HUES6 (cell line): ENCODE results near the gene DUOX2.

Experiments
- H3K27ac ChIP-seq: 2 replicates; pipeline ENCODE4 v1.7.0; 2013; ENCODE audit warnings: low read depth, mild to moderate bottlenecking, low read length, inconsistent platforms
- H3K27me3 ChIP-seq: 2 replicates; pipeline ENCODE4 v1.6.1; 2013; ENCODE audit warnings: low read length; ENCODE audit not compliant: control insufficient read depth, insufficient read depth
- H3K36me3 ChIP-seq: 2 replicates; pipeline ENCODE4 v1.6.1; 2013; ENCODE audit warnings: low read length; ENCODE audit not compliant: control insufficient read depth, insufficient read depth
- H3K4me1 ChIP-seq: 2 replicates; pipeline ENCODE4 v1.6.1; 2013; ENCODE audit warnings: low read length; ENCODE audit not compliant: control insufficient read depth, insufficient read depth
- H3K4me3 ChIP-seq: 2 replicates; pipeline ENCODE4 v1.5.1; 2013; ENCODE audit warnings: low read depth, low read length
- H3K9ac ChIP-seq: one replicate; pipeline ENCODE4 v1.6.1; 2013; ENCODE audit warnings: mild to moderate bottlenecking, low read length
- H3K9me3 ChIP-seq: 2 replicates; pipeline ENCODE4 v1.6.1; 2013; ENCODE audit warnings: low read depth, low read length; ENCODE audit not compliant: control insufficient read depth, insufficient read depth

The DUOX2 gene

DNA sequence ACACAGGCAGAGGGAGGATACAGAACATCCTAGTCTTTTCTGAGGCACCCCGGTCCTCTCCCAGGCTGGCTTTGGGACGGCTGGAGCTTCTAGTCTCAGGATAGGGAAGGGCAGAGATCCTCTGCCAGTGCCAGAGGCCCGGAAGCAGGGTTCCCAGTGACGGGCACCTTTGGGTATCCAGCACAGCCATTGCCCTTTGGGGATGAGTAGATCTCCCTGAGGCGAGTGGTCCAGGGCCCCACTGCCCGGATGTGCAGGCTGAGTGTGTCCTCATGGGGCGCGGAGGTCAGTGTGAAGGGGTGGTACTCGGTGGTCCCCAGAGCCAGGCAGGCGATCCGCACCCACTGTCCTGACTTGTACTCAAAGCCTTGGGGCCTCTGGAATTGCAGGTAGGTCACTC is 18.3 kb downstream of the DUOX2 start:
- Histone ChIP-seq H3K9ac (no peak overlapping the region), H3K4me3 (no peak overlapping the region), H3K27me3 (peaks cover 3% of the 10 kb centered on the region; the same call in 1 of the 2 replicates), H3K4me1 (peaks cover 4% of the 10 kb centered on the region), H3K36me3 (no peaks in the 10 kb centered on the region), H3K27ac (no peak overlapping the region), H3K9me3 (no peaks in the 10 kb centered on the region)

DNA sequence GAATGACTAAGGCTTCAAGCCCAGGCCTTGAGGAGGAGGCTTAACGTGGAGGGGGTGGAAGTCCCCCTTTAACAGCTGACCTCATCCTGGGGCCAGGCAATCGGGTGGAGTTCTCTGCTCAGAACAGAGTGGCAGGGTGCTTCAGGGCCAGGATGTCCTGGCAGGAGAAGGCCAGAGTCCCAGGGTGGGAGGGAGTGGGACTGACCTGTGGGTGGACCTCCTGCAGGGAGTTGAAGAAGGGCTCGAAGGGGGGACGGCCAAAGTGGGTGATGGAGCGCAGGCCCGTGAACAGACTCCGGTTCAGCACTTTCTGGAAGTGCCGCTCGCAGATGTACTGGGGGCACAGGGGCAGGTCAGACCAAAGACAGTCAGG is 19.6 kb downstream of the DUOX2 start:
- H3K27ac ChIP-seq, result no peak overlapping the region
- no peaks in the 10 kb centered on the region for H3K9me3 ChIP-seq
- no peak overlapping the region for H3K4me3 ChIP-seq
- no peak overlapping the region for H3K9ac ChIP-seq
- H3K36me3 ChIP-seq, result no peaks in the 10 kb centered on the region
- H3K27me3 ChIP-seq, result peaks cover 3% of the 10 kb centered on the region; the same call in 1 of the 2 replicates
- no peaks in the 10 kb centered on the region for H3K4me1 ChIP-seq

DNA sequence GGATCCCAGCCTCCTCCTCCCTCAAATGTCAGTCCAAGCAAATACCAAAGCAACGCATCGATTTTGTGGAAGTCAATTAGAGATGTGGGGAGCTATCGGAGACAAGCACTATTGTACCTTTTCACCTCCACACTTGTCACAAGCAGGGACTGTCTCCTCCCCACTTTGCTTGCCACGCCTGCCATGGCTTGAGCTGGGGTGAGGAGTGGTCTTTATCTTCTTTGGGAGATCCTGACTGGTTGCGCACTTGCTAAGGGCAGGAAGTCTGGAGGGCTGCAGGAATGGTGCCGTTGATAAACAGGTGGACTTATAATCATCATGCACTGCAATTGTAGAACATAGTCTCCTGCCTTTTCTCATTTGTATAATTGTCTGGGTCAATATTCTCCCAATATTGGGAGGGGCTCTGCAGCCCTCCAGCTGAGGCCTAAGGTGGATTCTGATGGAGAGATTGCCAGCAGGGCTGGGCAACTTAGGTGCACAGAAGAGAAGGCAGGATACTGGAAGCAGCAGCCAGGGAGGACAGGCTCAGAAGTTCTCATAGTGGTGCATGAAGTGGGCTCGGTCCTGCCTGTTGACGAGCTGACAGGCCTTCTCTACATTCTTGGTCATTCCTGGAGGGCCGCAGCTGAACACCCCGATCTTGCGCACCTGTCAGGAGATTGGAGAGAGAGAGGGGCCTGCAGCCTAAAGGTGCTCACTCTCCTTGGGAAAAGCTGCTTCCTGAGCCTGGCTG is 20.2 kb downstream of the DUOX2 start:
- Histone ChIP-seq H3K9me3 (no peaks in the 10 kb centered on the region), H3K36me3 (no peaks in the 10 kb centered on the region), H3K4me1 (no peaks in the 10 kb centered on the region), H3K4me3 (no peak overlapping the region), H3K27ac (no peak overlapping the region), H3K9ac (no peak overlapping the region), H3K27me3 (peaks cover 3% of the 10 kb centered on the region; the same call in 1 of the 2 replicates)

DNA sequence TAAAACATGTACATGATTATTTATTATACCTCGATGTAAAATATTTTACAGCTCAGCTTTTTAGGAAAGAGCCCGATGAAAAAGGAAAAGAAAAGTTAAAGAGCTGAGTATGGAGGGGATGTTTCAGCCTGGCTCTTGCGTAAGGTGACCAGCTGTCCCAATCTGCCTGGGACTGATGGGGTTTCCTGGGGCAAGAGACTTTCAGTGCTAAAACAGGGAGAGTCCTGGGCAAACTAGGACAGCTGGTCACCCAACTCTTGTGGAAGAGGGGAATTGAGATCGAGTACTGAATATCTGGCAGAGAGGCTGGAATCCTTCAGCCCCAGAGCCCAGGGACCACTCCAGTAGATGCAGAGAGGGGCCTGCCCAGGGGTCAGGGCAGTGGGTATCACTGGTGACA is 21.0 kb downstream of the DUOX2 start:
- Histone ChIP-seq H3K27me3 (peaks cover 3% of the 10 kb centered on the region; the same call in 1 of the 2 replicates), H3K9ac (no peak overlapping the region), H3K4me3 (no peak overlapping the region), H3K4me1 (no peaks in the 10 kb centered on the region), H3K27ac (no peak overlapping the region), H3K36me3 (no peaks in the 10 kb centered on the region), H3K9me3 (no peaks in the 10 kb centered on the region)

DNA sequence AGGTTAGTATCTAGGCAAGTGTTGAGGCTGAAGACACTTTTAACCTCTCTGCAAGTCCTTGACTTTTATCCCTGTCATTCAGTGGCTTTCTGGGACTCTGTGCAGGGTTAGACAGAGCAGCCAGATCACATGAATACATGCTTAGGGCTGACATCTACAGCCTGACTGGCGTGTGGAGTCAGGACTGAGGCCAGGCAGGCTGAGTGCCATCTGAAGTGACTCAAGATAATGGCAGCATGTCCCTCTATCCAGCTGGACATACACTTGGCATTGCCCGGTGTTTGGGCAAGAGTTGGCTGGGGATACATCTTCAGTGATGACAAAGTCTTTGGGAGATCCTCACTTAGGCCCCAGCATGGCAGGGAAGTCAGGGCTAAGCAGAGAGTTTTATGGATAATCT is 22.4 kb downstream of the DUOX2 start:
- H3K9me3 ChIP-seq, result no peaks in the 10 kb centered on the region
- H3K27ac ChIP-seq, result no peak overlapping the region
- peaks cover 3% of the 10 kb centered on the region; the same call in 1 of the 2 replicates for H3K27me3 ChIP-seq
- no peak overlapping the region for H3K9ac ChIP-seq
- H3K4me1 ChIP-seq, result no peaks in the 10 kb centered on the region
- no peaks in the 10 kb centered on the region for H3K36me3 ChIP-seq
- no peak overlapping the region for H3K4me3 ChIP-seq

DNA sequence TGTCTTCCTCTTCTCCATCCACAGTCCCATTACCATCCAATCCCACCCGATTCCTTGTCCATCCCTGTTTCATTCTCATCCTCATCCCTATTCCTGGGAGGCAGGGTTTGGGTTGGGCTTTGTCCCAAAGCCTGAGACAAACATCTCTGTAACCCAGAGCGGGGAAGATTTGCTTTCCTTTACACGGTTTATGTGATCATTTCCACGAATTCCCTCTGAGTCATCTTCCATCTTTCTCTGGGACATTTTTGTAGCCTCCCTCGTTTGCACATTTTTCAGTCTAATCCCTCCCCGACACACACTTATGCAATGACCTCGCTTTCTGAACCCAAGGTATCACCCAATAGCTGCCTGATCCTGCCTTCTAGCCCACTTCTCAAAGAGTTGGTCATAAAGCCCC is 22.8 kb downstream of the DUOX2 start:
- H3K27me3 ChIP-seq, result peaks cover 3% of the 10 kb centered on the region; the same call in 1 of the 2 replicates
- no peaks in the 10 kb centered on the region for H3K4me1 ChIP-seq
- H3K27ac ChIP-seq, result no peak overlapping the region
- no peak overlapping the region for H3K4me3 ChIP-seq
- H3K9ac ChIP-seq, result no peak overlapping the region
- no peaks in the 10 kb centered on the region for H3K36me3 ChIP-seq
- no peaks in the 10 kb centered on the region for H3K9me3 ChIP-seq

DNA sequence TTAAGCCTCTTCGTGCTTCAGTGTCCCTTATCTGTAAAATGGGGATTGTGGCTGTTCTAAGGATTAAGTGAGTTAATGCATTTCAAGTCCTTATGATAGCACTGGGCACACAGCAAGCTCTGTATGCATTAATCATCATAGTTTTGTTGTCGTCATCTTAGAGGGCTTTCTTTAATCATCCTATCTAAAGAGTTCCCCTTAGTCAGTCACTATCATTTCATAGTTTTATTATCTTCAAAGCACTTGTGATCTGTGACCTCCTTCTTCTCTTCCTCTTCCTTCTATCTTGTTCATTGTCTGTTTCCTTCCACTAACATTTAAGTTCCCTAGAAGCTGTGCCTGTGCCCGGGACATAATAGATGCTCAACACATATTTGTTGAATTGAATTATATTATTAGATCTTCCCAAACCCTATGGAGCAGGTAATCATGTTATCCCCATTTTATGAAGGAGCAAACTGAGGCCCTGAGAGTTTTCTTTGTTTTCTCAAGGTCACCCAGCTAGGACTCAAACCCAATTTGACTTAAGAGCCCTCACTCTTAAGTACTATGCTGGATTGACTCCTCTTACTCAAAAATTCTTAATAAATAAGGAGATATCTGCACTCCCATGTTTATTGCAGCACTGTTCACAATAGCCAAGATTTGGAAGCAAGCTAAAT is 24.1 kb downstream of the DUOX2 start:
- H3K36me3 ChIP-seq, result no peaks in the 10 kb centered on the region
- H3K27ac ChIP-seq, result no peak overlapping the region
- no peak overlapping the region for H3K9ac ChIP-seq
- no peaks in the 10 kb centered on the region for H3K9me3 ChIP-seq
- H3K27me3 ChIP-seq, result peaks cover 3% of the 10 kb centered on the region; the same call in 1 of the 2 replicates
- H3K4me3 ChIP-seq, result no peak overlapping the region
- H3K4me1 ChIP-seq, result no peaks in the 10 kb centered on the region

DNA sequence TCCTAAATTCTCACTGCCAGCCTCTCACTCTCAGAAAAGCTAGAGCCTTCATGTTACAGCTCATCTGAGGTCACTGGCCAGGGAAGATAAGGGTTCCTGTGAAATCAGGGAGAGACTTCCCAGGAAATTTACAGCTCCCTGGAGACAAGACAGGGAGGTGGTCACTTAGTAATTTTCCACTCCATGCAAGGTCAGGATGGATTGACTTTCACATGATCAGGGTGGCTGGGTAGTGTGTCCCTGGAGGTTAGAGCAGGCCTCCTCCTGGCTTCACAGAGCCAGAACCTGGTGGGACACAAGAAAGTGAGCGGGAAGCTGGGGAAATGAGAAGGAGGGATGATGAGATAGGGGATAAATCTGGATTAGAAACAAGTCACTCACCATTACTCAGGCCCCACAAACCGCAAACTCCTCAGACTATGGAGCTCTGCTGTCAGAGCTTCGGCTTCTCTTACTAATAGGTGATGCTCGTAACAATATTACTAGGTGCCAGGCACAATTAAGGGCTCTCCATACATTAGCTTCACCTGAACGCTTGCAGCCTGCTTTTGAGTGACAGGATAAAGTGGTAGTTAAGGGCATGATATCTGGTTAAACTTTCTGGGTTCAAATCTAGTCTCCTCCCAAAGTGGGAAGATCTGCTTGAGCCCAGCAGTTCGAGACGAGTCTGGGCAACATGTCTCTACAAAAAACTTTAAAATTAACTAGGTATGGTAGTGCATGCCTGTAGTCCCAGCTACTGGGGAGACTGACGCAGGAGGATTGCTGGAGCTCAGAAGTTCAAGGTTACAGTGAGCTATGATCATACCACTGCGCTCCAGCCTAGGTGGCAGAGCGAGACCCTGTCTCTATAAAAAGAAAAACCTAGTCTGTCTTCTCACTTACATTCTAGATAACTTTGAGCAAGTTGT is 24.9 kb downstream of the DUOX2 start:
- H3K9me3 ChIP-seq, result no peaks in the 10 kb centered on the region
- no peak overlapping the region for H3K27ac ChIP-seq
- H3K27me3 ChIP-seq, result peaks cover 3% of the 10 kb centered on the region; the same call in 1 of the 2 replicates
- H3K4me3 ChIP-seq, result no peak overlapping the region
- no peaks in the 10 kb centered on the region for H3K36me3 ChIP-seq
- H3K4me1 ChIP-seq, result no peaks in the 10 kb centered on the region
- no peak overlapping the region for H3K9ac ChIP-seq

DNA sequence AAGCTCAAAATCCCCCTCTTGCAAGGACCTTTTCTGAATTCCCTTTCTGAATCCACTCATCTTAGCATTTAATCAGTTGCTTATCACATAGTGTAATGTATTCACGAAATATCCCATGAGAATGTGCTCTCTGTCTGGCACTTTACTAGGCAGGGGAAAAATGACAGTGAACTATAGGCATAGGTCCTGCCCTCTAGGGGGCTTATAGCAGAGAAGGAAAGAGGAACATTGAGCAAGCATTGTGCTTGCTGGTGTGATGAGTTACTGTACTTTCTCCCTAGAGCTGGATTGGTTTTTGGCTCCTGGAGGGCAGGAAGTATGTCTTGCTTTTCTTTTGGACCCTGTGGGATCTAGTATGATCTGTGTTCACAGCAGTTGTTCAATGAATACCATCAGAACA is 26.5 kb downstream of the DUOX2 start:
- no peaks in the 10 kb centered on the region for H3K9me3 ChIP-seq
- H3K27ac ChIP-seq, result no peak overlapping the region
- no peaks in the 10 kb centered on the region for H3K36me3 ChIP-seq
- H3K4me3 ChIP-seq, result no peak overlapping the region
- H3K27me3 ChIP-seq, result peaks cover 3% of the 10 kb centered on the region; the same call in 1 of the 2 replicates
- H3K9ac ChIP-seq, result no peak overlapping the region
- no peaks in the 10 kb centered on the region for H3K4me1 ChIP-seq

DNA sequence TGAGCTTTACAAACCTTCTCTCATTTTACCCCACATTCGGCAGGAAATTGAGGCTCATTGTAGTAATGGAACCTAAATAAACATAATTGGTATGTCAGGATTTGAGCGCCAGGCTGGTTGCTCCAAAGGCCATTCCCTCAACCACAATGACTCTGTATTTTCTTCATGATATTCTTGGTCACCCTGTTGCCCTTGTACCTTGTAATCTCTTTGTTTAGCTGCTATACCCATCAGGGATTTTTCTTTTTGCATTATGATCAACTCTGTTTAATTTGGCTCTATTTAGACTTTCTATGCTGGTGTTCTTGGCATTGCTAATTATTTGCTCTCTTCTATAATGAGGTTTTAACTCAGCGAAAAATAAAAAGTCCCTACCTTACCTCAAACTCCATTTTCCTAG is 29.8 kb downstream of the DUOX2 start:
- Histone ChIP-seq H3K27ac (no peak overlapping the region), H3K27me3 (no peaks in the 10 kb centered on the region), H3K9ac (no peak overlapping the region), H3K36me3 (no peaks in the 10 kb centered on the region), H3K4me3 (no peak overlapping the region), H3K9me3 (no peaks in the 10 kb centered on the region), H3K4me1 (no peaks in the 10 kb centered on the region)

DNA sequence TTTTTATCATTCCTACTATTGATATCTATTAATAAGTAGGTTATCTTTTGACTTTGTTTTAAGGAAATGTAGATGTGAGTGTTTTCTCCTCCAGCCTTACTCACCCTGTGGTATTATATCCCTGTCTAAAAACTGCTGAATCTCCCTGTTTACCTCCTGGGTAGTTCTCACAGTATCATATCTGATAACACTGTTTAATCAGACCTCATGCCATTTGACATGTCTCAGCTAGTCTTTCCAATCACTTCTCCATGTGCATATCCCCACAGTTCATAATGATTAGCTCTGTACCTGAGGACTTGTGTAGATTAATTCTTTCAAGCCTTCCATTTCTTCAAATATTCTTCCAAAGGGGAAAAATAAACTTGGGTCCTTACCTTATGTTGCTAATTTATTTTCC is 30.7 kb downstream of the DUOX2 start:
- no peaks in the 10 kb centered on the region for H3K4me1 ChIP-seq
- no peaks in the 10 kb centered on the region for H3K27me3 ChIP-seq
- no peak overlapping the region for H3K9ac ChIP-seq
- no peaks in the 10 kb centered on the region for H3K36me3 ChIP-seq
- no peak overlapping the region for H3K27ac ChIP-seq
- no peak overlapping the region for H3K4me3 ChIP-seq
- no peaks in the 10 kb centered on the region for H3K9me3 ChIP-seq
